ENCODE data around the gene ANKRD60.
A peak's percentile ranks its signal among the peaks of the same experiment; 100 is the strongest.

The ANKRD60 gene

DNA sequence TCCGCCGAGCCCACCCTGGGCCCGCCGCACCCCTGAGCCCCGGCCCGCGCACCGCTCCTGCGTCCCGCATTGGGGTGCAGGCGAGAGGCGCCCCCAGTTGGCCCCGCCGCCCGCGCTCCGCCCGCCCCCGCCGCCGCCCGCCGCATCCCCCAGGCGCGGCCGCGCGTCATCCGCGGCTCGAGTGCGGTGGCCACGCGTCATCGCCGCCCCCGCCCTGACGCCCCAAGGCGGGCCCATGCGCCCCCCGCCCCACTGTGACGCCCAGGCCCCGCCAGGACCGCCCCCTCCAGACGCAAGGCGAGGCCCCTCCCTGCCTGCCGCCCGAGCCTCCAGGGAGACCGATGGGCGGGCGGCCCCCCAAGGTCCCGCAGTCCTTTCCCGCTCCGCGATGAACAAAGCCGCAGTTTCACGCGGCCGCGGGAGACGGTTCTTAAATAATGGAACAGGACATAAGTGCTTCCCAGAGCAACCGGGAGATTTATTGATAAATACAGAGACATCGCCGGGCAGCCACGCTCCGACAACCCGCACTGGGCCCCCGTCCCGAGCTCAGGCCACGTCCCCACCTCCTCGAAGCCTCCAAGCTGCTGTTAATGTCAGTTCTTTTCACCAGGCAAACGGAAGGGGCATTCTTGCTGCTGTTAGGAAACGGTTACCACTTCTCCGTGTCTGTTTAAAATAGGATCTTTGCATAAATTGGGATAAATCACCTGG is at the start of gene ANKRD60:
ANKRD60 (minus strand) TSS at position 170 of the 714 bp plus-strand sequence; CDS start at position 170, 0 bp downstream.
- DNase-seq (ENCODE audit: low spot score), result peak; percentile 67

DNA sequence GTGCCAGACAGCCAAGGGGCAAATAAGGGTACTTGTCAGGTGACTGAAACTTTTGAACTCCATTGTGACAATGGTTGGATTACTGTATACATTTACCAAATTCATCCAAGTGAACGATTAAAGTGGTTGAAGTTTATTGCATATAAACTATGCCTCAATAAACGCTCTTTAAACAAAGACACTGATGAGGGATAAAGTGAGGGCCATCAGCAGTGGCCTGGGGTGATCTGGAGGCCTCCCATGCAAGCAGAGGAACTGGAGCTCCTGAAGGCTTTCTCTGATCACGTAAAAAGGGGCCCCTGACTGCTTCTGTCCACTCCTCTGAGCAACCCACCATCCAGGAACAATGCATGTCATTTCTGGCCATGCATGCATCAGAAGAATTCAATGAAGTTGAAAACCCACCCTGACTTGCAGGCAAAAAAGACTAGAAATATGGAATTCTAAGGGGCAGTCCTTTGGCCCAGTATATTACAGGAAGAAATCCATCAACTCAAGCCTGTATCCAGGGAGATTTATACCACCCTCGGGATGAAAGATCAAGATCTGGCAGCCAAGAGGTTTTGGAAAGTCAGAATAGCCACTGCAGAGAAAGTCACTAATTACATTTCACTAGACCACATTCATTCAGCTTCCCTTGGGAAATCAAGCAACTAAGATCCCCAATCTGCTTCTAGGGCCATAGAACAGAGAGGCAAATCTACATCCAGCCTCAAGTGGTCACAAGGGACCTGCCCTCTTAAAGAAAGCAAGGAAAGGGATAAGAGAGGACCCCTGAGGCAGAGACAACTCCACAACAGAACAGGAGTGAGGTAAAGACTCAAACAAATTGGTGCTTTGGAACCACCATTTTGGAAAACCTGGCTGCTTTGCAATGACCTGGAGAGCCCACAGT is 49.4 kb upstream of the ANKRD60 start:
- no peak for DNase-seq (ENCODE audit: low spot score)

GRCh38 chr20:58277107-58277506 is 48.7 kb upstream of the ANKRD60 start:
- no peak for DNase-seq (ENCODE audit: low spot score)

GRCh38 chr20:58274384-58274783 is 45.9 kb upstream of the ANKRD60 start:
- no peak for DNase-seq (ENCODE audit: low spot score)

DNA sequence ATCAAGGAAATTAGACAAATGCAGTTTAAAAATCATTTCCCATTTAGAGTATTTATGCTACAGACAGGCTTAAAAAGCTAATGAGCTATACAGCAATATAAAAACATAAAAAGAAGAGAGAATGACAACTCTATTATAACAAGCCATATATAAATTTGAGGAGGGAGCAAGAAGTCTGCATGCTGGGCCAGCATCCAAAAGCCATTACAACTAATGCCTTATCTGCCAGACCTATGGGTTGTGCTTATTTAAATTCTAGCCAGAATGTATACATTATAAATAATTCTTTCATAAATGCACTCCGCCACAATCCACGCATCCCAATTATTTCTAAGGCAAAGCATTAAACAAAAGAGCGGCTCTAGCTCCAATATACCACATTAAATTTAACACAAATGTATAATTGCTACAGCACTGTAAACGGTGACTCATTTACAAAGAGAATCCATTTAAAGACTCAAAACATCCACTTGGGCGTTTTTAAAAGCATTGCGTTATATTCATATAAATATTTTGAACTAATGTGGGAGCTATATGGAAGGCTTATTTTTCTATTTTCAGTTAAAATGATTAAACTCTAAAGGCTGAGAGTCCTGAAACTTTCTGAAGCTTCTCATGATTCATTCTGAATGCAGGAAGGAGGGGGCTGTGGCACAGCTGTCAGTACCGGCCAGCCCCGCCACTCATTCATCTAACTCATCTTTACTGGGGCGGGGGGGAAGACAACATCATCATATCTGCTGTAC is 43.3 kb upstream of the ANKRD60 start:
- DNase-seq (ENCODE audit: low spot score), result no peak

DNA sequence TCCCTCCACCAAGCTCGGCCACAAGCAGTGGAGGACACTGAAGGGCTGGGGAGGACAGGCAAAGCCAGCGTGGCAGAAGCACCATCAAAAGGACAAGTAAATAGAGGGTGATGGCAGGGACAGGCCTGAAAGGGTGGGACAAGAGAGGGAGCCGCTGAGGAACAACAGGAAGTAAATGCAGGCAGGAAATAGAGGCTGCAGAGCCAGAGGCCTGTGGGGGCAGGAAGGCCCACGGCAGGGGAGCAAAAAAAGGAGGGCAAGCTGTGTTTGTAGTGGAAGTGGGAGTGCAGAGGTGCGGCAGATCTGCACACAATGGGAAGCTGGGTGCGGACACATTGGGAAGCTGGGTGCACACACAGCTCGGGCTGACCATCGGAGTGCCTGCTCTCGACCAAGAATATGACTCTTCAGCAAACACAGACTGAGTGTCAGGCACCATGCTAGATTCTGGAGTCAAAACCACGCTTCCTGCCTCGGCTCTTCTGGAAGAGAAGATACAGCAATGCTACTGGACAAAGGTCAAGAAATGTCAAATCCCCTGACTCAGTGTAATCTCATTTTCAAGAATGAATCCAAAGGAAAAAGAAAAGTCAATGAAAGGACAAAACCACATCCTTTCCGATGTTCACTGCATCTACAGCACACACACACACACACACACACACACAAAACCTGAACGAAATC is 40.6 kb upstream of the ANKRD60 start:
- no peak for DNase-seq (ENCODE audit: low spot score)

- no peak for DNase-seq (ENCODE audit: low spot score)
Measured at GRCh38 chr20:58268421-58268821, 40.0 kb upstream of the ANKRD60 start.

- no peak for DNase-seq (ENCODE audit: low spot score)
Measured at GRCh38 chr20:58267389-58268215, 39.1 kb upstream of the ANKRD60 start.

GRCh38 chr20:58264271-58264670 is 35.8 kb upstream of the ANKRD60 start:
- DNase-seq (ENCODE audit: low spot score), result no peak

GRCh38 chr20:58261660-58262059 is 33.2 kb upstream of the ANKRD60 start:
- no peak for DNase-seq (ENCODE audit: low spot score)

DNA sequence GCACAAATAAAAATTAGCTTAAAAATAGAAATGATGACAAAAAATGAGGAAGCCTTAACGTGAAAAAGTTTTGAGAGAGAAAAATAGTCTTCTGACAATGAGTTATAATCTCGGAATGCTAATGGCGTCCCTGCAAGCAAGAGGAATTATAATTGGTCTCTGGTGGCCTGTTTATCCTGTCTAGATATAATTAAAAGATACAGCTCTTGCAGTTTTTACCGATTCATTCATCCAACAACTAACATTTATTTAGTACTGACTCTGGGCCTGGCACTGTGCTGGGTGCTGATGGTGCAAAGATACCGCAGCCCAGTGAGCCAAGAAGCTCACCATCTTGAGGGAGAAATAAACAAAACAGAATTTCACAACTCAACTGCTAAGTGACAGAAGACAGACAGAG is 31.6 kb upstream of the ANKRD60 start:
- no peak for DNase-seq (ENCODE audit: low spot score)

GRCh38 chr20:58256842-58257241 is 28.4 kb upstream of the ANKRD60 start:
- DNase-seq (ENCODE audit: low spot score), result no peak

DNA sequence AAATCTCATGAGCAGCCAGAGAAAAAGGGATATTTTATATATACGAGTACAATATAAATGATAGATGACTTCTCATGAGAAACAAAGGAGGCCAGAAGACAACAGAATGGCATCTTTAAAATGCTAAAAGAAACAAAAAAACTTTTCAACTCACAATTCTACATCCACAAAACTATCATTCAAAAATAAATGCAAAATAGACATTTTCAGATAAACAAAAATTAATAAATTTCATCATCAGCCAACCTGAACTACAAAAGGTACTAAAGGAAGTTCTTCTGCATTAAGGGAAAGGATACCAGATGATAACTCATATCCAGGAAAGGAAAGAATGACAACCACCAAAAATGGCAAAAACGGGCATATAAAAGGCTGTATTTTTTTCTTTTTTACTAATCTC is 27.9 kb upstream of the ANKRD60 start:
- no peak for DNase-seq (ENCODE audit: low spot score)

GRCh38 chr20:58254890-58255289 is 26.4 kb upstream of the ANKRD60 start:
- no peak for DNase-seq (ENCODE audit: low spot score)

DNA sequence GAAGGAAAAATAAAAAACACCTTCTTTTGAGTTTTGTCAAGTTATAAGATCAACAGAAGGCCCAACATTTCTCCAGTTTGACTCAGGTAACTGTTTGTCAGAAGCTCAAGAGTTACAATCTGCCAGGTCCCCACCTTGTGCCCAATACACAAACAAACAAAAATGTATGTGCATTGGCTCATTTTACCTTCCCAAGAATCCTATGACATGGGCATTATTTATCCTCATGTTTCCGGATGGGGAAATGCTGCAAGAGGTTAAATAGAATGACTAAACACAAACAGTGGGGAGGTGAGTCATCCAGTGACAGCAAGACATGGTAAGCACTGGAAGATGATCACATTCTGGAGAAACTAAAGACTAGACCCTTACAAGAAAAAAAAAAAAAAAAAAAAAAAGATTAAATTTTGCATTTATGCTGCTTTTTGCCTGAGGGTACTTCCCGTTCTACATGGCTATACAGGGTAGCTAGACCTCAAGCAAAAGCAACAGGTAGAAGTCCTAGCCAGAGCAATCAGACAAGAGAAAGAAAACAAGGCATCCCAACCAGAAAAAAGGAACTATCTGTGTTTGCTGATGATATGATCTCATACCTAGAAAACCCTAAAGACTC is 23.6 kb upstream of the ANKRD60 start:
- DNase-seq (ENCODE audit: low spot score), result no peak

GRCh38 chr20:58251348-58251978 is 23.0 kb upstream of the ANKRD60 start:
- DNase-seq (ENCODE audit: low spot score), result no peak

GRCh38 chr20:58246346-58246745 is 17.9 kb upstream of the ANKRD60 start:
- DNase-seq (ENCODE audit: low spot score), result no peak

- no peak for DNase-seq (ENCODE audit: low spot score)
Measured at GRCh38 chr20:58245931-58246330, 17.5 kb upstream of the ANKRD60 start.

DNA sequence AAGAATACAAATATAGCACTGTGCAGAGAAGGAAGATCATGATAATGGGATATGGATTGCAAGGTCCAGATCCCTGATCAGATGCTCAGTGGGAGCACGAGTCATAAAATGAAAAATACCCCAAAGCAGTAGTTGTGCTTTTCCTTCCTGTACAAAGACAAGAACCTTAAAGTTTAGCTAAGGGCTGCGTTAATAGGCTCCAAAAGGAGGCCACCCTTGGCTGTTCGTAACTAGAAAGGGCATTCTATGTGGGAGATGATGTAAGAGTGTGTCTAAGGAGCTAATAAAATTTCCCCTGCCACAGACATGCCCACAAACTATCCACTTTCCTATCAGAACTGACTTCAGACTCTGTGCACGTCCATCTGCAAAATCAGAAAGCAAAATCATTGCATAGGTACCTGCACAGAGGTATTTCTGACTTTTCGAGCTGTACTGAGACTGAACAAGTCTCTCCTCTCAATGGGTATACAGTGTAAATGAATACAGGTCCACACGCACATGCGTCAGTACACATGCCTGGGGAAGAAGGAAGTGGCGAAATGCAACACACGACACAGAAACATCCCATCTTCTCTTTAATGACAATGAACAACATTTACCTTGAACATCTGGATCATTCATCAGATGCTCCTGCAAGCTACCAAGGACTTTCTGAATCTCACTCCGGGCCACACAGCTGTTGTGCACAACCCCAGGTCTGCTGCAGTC is 16.9 kb upstream of the ANKRD60 start:
- DNase-seq (ENCODE audit: low spot score), result no peak
